ENCODE data around the gene CWH43. TPM values are rescaled to one million over a fixed set of nuclear protein-coding genes. Genes with fewer than 3 reads are reported as not detected.

Gene CWH43
- total RNA-seq, 4 donors from 2014 or later = not detected

DNA sequence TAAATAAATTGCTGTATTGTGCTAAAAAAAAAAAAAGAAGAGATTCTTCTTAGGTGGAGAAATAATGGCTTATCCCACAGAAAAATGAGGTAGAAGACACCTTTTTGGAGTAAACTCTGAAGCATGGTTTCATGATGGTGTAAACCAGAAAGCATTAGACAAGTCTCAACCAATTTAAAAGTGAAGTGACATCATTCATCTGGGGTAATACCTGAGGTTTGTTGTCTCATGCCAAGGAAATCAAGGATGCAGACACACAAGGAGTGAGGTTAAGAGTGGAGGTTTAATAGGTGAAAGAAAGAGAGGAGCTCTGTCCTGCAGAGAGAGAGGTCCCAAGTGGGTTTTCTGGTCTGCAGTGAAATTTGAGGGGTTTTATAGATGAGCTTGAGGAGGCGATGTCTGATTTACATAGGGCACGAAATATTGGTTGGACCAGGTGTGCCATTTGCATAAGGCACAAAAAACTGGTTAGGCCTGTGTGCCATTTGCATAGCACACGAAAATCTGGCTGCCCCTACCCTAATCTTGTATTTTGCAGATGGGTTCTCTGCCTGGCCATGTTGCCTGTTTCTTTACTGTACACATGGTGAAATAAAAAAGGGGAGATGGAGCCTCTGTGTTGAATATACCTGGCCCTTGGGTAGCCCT lies 25.0 kb upstream of the CWH43 start:
- DNase-seq (ENCODE audit: low spot score) (no peak), ATAC-seq (ENCODE audit: low FRiP score) (no peak)
- TF ChIP-seq, protein P1, sequence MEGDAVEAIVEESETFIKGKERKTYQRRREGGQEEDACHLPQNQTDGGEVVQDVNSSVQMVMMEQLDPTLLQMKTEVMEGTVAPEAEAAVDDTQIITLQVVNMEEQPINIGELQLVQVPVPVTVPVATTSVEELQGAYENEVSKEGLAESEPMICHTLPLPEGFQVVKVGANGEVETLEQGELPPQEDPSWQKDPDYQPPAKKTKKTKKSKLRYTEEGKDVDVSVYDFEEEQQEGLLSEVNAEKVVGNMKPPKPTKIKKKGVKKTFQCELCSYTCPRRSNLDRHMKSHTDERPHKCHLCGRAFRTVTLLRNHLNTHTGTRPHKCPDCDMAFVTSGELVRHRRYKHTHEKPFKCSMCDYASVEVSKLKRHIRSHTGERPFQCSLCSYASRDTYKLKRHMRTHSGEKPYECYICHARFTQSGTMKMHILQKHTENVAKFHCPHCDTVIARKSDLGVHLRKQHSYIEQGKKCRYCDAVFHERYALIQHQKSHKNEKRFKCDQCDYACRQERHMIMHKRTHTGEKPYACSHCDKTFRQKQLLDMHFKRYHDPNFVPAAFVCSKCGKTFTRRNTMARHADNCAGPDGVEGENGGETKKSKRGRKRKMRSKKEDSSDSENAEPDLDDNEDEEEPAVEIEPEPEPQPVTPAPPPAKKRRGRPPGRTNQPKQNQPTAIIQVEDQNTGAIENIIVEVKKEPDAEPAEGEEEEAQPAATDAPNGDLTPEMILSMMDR (IDR thresholded peaks at IDR 0.05) = no peak

GRCh38 chr4:48962636-48963035 lies 23.4 kb upstream of the CWH43 start:
- ATAC-seq (ENCODE audit: low FRiP score) (no peak), DNase-seq (ENCODE audit: low spot score) (no peak)

DNA sequence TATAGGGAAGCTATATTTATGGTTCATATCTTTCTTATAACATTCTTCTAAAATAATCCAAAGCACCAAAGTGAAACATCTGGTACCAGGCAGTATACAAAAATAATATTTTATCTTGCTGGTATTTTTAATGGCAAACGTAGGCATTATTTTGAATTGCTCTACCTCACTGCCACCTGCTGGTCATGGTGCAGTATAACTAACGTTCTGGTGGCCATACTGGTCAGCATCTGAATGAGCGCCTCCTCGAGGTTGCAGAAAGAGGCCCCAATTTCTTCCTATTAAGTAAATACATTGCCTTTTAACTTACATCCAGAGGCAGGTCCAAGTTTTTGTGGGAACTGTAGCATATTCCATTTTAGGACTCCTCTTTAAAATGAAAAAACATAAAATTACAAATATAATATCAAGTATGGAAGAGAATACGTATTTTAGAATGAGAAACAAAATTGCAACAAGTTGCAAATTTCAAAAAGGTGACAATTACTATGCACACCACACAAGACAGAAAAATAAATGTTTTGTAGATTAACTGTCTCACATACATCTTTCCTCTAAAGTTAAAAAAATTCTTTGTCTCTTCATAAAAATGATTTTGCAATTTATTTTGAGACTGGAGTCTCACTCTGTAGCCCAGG lies 22.9 kb upstream of the CWH43 start:
- DNase-seq (ENCODE audit: low spot score) = no peak
- ATAC-seq (ENCODE audit: low FRiP score) = peak; percentile 66
- TF ChIP-seq, protein P1 (IDR thresholded peaks at IDR 0.05) = peak in 1 of 3 donors; percentile 91

More at GRCh38 chr4:48962636-48963035, 23.4 kb upstream of the CWH43 start:
- TF ChIP-seq, protein P1 (IDR thresholded peaks at IDR 0.05) = no peak

GRCh38 chr4:48967101-48967500 lies 19.0 kb upstream of the CWH43 start:
- TF ChIP-seq, protein P1 (IDR thresholded peaks at IDR 0.05) = no peak
- ATAC-seq (ENCODE audit: low FRiP score) (no peak), DNase-seq (ENCODE audit: low spot score) (no peak)

- DNase-seq (ENCODE audit: low spot score) (no peak), ATAC-seq (ENCODE audit: low FRiP score) (no peak)
- TF ChIP-seq, protein P1 (IDR thresholded peaks at IDR 0.05) = no peak
Measured at GRCh38 chr4:48967631-48968030, 18.4 kb upstream of the CWH43 start.

DNA sequence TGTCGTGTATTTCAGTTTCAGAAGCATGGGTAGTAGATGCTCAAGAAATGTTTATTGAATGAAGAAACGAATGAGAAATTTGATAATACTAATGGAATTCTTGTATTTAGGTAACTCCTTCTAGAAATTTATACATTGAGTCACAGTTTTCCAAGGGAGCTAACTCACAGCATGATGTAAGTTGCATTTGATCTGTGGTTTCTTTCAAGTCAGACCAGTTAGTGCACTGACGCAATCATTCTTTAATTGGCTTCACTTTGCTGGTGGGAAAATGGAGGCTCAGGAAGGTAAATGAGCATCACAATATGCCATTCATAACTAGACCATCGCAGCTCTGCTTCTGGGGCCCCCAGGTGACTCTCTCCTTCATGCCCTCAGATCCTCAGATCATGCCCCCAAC lies 17.3 kb upstream of the CWH43 start:
- TF ChIP-seq, protein P1 (IDR thresholded peaks at IDR 0.05) = no peak
- no peak for DNase-seq (ENCODE audit: low spot score)
- ATAC-seq (ENCODE audit: low FRiP score) = no peak

GRCh38 chr4:48970471-48970921 lies 15.6 kb upstream of the CWH43 start:
- no peak for ATAC-seq (ENCODE audit: low FRiP score)
- TF ChIP-seq, protein P1 (IDR thresholded peaks at IDR 0.05) = no peak

More at GRCh38 chr4:48970471-48970921, 15.6 kb upstream of the CWH43 start:
- DNase-seq (ENCODE audit: low spot score) = no peak

Measured in omental fat pad (tissue), 4 donors.